HG02938 (cell line): Measurements from ENCODE around the gene NPR2.

Experiments
- ATAC-seq: cut with Tn5 transposase; IDR thresholded peaks from one replicate; pipeline ENCODE4 v1.9.1; 2021; ENCODE audit warnings: mild to moderate bottlenecking, moderate library complexity; ENCODE audit not compliant: unreplicated experiment

Gene NPR2

DNA sequence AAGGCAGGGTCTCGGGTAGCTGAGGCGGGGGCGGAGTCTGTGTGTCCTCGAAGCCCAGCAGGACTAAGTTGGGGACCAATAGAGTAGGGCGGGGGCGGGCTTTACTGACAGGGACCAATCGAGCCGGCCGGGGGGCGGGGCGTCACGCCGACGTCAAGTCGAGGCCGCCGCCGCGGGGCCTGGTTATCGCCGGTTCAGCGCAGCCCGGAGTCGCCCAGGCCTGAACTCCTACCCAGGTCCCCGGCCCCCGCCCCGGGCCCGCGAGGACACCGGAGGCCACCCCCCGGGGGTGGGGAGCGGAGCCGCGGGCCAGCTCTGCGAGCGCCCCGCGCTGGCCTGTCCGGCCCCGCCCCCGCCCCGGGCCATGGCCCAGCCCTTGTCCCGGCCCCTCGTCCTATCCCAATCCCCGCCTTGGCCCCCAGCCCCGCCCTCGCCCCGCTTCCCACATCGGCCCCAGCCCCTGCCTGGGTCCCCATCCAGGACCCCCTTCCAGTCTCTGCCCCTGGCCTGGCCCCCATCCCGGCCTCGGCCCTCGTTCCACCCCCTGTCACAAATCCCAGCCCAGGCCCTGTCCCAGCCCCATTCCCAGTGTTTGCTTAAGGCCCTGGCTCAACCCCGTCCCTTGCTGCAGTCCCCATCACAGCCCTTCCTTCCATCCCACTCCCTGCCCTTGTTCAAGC, 37.8 kb downstream of the NPR2 start, which contains the start of gene TMEM8B:
Gene TMEM8B (plus strand): TSS at position 145 of the 680 bp plus-strand sequence. CDS start 220 bp downstream, at position 365.
- ATAC-seq = peak; percentile 62

GRCh38 chr9:35829764-35830096, 38.3 kb downstream of the NPR2 start:
- no peak for ATAC-seq

DNA sequence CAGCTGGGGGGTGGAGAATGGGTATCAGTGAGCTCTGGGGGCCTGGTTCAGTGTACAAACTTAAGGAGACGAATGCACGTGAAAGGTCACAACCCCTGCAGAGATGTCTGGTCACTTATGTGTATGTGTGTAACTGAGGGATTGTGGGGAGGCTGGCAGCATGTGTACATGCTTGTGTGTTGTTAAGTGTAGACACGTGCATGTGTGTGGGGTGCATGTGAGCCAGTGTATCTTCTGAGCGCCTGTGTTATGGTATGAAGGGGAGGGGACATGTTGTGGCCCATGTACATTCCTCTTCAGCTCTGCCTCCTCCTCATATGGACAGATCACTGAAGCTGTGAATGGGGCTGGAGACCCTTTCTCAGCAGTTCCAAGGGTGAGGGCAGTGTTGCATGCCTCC, 39.6 kb downstream of the NPR2 start:
- ATAC-seq = no peak

- ATAC-seq = no peak
Observed at GRCh38 chr9:35832814-35833213, 41.4 kb downstream of the NPR2 start.

- no peak for ATAC-seq
Observed at GRCh38 chr9:35834260-35835215, 43.1 kb downstream of the NPR2 start.

GRCh38 chr9:35835216-35835632, 43.8 kb downstream of the NPR2 start:
- no peak for ATAC-seq

GRCh38 chr9:35835766-35836165, 44.4 kb downstream of the NPR2 start:
- ATAC-seq = no peak

DNA sequence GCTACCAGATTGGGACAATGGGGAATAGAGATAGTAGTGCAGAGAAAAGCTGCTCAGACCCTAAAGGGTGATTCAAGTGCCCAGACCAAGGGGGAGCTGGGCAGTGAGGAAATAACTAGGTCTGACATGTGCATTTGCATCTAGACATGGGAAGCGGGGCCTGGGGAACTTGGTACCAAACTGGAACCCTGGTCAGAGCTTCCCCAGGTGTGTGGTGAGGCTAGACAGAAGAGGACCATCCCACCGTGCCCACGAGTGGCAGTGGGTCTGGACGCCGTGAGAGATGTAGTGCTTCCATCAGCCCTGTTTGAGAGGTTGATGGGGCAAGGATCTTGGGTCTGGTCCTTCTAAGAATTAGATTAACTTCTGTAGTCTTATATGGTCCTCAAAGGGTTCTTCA, 45.2 kb downstream of the NPR2 start:
- no peak for ATAC-seq

DNA sequence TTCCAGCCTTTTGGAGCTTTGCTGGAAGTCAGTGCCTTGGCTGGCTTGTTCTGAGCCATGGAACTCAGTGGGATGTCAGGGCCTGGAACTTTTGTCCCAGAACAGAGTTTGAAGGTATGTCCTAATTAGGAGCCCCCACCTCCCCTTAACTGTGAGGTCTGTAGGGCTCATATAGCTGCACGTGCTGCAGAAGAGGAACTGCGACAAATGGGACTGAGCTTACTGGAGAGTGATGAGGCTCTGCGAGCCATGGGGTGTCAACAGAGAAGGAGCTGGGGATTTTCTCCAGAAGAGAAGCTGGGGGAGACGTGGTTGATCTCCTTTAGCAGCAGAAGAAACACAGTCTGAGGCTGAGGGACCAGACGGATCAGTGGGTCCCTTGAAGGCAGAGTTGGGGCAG, 48.5 kb downstream of the NPR2 start:
- no peak for ATAC-seq

DNA sequence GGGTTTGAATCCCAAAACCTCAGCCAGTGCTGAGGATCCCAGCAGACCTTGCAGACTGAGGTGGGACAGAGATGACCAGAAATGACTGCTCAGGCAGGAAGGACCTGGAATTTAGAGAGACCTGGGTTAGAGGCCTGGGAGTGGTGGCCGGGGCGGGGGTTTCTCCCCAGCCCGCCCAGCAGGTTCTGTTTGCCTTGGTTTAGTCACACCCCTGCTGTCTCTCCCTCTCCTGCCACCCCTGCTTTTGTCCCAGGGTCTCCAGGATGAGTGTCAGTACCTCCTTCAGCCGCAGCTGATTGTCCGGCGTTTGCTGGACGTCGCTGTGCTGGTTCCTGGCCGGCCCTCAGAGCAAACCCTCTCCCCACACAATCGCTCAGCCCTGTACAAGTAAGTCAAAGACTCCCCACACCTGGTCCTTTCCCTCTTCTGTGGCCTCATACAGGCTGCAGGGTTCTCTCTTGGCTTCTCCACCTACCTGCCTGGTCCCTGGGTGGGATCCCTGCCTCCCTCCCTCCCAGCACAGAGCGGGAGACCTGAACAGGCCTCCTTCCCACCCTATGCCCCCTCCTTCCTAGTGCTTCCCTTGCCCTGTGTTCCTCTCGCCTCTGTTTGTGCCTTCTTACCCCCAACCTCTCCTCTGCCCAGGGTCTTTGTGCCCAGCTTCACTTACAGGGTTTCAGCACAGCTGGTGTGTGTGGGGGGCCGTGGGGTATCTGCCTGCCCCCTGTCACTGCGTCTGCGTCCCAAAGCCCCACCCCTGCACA, 49.7 kb downstream of the NPR2 start:
- no peak for ATAC-seq

DNA sequence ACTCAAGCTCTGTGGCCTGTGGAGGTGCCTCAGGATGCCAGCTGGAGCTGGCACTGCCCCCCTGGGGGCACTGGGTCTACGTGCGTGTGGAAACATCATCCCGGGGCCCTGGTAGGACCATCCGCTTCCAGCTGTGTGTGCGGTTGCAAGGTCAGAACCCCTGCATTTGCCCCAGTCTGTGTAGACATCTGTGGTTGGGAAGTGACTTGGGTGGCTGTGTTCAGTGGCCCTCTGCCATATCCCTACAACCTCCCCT, 50.2 kb downstream of the NPR2 start:
- no peak for ATAC-seq

DNA sequence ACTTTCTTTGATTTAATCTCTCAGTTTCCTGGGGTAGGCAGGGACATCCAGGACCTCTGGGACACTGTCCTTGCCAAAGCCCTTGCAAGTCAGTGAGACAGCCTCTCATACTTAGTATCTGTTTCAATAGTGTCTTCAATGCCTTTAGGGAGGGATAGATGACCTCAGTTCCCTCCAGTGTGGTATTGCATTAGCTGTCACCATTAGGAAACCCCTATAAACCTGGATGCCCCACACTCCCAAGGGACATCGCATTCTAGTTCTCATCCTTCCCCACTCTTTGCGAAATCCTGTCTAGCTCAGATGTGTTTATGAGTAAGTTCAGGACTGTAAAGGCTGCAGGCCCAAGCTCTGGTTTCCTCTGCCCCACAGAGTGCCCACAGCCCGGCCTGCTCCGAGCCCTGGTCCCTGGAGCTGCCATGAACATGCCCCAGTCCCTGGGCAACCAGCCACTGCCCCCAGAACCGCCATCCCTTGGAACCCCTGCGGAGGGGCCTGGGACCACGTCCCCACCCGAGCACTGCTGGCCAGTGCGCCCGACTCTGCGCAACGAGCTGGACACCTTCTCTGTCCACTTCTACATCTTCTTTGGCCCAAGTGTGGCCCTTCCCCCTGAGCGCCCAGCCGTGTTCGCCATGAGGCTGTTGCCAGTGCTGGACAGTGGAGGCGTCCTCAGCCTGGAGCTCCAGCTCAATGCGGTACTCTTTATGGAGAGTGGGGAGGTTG, 50.8 kb downstream of the NPR2 start:
- no peak for ATAC-seq

DNA sequence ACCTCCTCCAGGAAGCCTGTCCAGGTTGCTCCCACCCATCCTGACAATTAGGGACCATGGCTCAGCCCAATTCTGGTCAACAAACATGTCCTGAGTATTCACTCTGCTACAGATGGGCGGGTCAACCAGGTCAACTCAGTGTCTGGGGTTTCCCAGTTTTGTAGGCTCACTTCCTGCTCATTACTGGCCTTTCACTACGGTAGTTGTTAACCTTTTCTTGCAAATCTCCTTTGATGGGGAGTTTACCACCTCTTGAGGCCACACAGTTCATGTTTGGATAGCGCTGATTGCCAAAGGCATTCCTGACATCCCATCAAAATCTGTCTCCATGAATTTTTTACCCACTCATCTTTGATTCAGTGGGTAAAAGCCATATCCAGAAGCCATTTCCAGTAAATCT, 51.4 kb downstream of the NPR2 start:
- no peak for ATAC-seq

DNA sequence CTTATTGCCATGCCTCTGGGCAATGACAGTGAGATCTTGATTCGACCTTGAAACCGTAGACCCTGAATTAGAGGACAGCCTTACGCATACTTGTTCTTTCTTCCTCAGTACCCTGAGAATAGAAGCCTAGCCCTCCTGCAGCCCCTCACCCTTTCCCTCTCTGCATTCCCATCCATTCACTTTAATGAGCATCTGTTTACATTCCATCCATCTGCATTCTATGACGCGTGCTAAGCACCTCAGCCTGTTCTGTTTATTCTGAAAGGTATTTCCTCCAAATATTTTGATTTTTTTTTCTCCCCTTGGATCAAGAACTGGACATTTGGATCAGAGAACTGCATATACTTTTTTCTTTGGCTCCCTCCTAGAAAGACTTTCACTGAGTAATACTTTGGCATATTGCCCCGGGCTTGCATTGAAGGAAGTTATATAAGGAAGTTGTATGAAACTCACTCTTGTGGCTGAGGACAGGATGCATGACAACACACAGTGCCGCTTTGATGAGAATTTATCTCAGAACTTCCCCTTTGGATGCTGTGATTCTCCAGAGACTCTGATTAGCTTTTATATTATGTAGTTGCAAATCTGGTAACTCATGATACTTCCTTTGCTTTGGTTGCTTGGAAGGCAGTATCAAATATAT, 53.4 kb downstream of the NPR2 start:
- ATAC-seq = no peak

DNA sequence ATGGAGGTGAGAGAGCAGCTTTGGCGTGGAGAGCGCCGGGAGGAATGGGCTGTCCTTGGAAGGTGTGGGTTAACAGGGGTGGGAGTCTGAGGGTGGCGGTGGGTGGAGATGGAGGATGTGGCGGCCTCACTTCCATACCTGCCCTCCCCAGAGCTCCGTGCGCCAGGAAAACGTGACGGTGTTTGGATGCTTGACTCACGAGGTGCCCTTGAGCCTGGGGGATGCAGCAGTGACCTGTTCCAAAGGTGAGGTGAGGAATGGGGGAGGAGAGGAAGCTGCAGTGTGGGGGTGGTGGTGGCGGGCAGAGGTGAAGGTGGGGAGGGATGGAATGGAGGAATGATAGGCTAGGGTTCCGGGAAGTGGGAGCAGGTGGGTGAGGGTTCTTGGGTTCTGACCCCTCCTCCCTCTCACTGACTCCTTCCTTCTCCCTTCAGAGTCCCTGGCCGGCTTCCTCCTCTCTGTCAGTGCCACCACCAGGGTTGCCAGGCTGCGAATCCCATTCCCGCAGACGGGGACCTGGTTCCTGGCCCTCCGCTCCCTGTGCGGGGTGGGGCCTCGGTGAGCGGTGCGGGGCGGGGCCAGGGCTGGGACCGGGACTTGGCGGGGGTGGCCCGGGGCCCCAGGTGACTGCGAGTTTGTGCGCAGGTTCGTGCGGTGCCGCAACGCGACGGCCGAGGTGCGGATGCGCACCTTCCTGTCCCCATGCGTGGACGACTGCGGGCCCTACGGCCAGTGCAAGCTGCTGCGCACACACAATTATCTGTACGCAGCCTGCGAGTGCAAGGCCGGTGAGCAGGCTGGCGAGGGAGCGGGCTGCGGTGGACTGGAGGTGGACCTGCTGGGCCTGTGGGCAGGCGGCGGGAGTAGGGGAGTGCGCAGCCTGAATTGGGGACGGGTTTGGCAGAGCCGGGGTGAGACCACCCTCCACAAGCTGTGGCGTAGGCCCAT, 54.7 kb downstream of the NPR2 start:
- no peak for ATAC-seq

GRCh38 chr9:35847792-35848572, 56.6 kb downstream of the NPR2 start:
- ATAC-seq = peak; percentile 92

GRCh38 chr9:35852267-35852815, 61.0 kb downstream of the NPR2 start:
- ATAC-seq = no peak
